ENCODE data around the gene HOXC12.
A peak's percentile ranks its signal among the peaks of the same experiment; 100 is the strongest.

HOXC12 gene

DNA sequence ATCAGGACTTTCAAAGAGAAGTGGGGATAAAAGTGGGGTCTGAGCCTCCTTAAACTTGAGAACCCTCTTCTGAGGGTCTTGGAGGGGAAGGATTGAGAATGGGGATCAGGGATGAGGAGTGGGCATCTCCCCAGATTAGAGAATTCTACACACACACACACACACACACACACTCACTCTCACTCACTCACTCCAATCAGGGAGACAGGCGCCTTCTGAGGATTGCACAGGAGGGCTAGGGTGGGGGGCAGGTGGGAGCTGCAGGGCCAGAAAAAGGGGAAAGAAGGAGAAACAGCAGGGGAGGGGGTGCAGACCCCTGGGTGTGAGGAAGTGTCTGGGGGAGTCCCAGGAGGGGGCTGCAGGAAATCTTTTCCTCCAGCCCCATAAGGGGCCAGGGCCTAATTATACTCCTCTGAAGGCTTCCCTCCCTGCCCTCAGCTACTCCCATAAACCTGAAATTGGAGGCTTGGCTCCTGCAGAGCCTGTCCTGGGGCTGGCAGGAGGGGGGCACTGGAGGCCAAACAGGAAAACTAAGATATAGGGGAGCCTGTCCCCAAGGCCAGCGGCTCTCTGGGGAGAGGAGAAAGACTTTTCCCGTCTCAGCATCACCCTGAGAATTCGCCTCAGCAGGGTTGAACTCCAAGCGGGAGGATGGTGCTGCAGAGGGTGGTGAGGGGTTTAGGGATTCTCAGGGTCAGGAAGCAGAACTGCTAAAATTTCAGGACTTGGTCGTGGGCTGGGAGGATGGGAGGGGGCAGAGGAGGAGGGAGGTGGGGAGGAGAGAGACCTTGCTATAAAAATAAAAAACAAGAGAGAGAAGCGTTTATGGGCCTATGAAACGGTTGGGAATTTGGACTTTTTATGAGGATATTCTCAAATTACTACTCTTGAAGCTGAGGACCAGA is 46.8 kb downstream of the HOXC12 start:
- H3K27ac ChIP-seq (ENCODE audit: extremely low read depth, low read depth, low read length) = peak overlapping the region; percentile 99
- H3K4me3 ChIP-seq (ENCODE audit: low read depth, low read length) = peak overlapping the region; percentile 94
- H3K9me3 ChIP-seq (ENCODE audit: control insufficient read depth, insufficient read depth, low read depth, low read length) = no peaks in the 10 kb centered on the region
- peaks cover 40% of the 10 kb centered on the region for H3K4me1 ChIP-seq (ENCODE audit: control insufficient read depth, insufficient read depth, low read length)
- POLR2A ChIA-PET = interaction anchor here (0.6 to 3.7 kb wide), 6 partner anchors 7 to 63 kb away, joined by 4 to 34 read pairs (median 15); partner anchors contain the start of genes HOXC10, HOXC13, HOXC5 and HOXC8
- H3K36me3 ChIP-seq (ENCODE audit: control insufficient read depth in 2 of 2, insufficient read depth in 1 of 2, low read length in 2 of 2) = peaks cover 8 to 15% of the 10 kb centered on the region in 2 experiments; a peak in 2 of 3 replicates
- CTCF ChIA-PET = interaction anchor here (0.5 to 6.7 kb wide), 14 partner anchors 11 to 1840 kb away, joined by 3 to 49 read pairs (median 4); partner anchors contain the start of gene HOXC13
- TF ChIP-seq IKZF3 (tag by site-specific recombination; IDR thresholded peaks at IDR 0.05) (peak; percentile 76), ZSCAN23 (tag by site-specific recombination; IDR thresholded peaks at IDR 0.05) (no peak), KLF16 (tag by site-specific recombination; IDR thresholded peaks at IDR 0.05) (no peak), ZNF701 (tag by site-specific recombination; IDR thresholded peaks at IDR 0.05) (no peak), PRDM1 (tag by site-specific recombination; IDR thresholded peaks at IDR 0.05) (peak; percentile 71), ZNF114 (tag by site-specific recombination; IDR thresholded peaks at IDR 0.05) (no peak), FEZF1 (tag by site-specific recombination; IDR thresholded peaks at IDR 0.05) (peak; percentile 50; the same call in 1 of the 2 replicates), ZNF585B (tag by site-specific recombination; IDR thresholded peaks at IDR 0.05) (no peak), ZNF394 (tag by site-specific recombination; IDR thresholded peaks at IDR 0.05; ENCODE audit: borderline replicate concordance) (peak; percentile 99), ZNF530 (tag by site-specific recombination; IDR thresholded peaks at IDR 0.05; ENCODE audit: low read depth) (no peak), ZNF362 (tag by site-specific recombination; IDR thresholded peaks at IDR 0.05) (no peak), HOXD13 (CRISPR knock-in tag; IDR thresholded peaks at IDR 0.05; ENCODE audit: borderline replicate concordance) (no peak), ZIC2 (tag by site-specific recombination; IDR thresholded peaks at IDR 0.05) (peak; percentile 95), ZBTB26 (tag by site-specific recombination; optimal IDR thresholded peaks at IDR 0.05) (no peak), ZNF146 (tag by site-specific recombination; IDR thresholded peaks at IDR 0.05) (no peak), ZFHX2 (tag by site-specific recombination; conservative IDR thresholded peaks at IDR 0.05) (peak; percentile 46), ZNF24 (tag by site-specific recombination; IDR thresholded peaks at IDR 0.05) (0 out of 2 replicates have a peak, but pooled peaks have one; percentile 11), GFI1B (tag by site-specific recombination; IDR thresholded peaks at IDR 0.05) (0 out of 2 replicates have a peak, but pooled peaks have one; percentile 32), ZNF670 (tag by site-specific recombination; IDR thresholded peaks at IDR 0.05; ENCODE audit: low read depth) (no peak), ZNF600 (tag by site-specific recombination; IDR thresholded peaks at IDR 0.05) (peak; percentile 78), ZNF48 (tag by site-specific recombination; IDR thresholded peaks at IDR 0.05) (no peak), ZNF624 (tag by site-specific recombination; IDR thresholded peaks at IDR 0.05) (no peak), ZBTB8A (tag by site-specific recombination; IDR thresholded peaks at IDR 0.05) (peak; percentile 42), ZNF423 (tag by site-specific recombination; IDR thresholded peaks at IDR 0.05) (peak; percentile 71), ZNF280C (tag by site-specific recombination; IDR thresholded peaks at IDR 0.05) (no peak), GLIS2 (tag by site-specific recombination; IDR thresholded peaks at IDR 0.05) (peak; percentile 44; the same call in 1 of the 2 replicates), ZNF26 (tag by site-specific recombination; IDR thresholded peaks at IDR 0.05) (no peak)
- TF ChIP-seq, protein P1, sequence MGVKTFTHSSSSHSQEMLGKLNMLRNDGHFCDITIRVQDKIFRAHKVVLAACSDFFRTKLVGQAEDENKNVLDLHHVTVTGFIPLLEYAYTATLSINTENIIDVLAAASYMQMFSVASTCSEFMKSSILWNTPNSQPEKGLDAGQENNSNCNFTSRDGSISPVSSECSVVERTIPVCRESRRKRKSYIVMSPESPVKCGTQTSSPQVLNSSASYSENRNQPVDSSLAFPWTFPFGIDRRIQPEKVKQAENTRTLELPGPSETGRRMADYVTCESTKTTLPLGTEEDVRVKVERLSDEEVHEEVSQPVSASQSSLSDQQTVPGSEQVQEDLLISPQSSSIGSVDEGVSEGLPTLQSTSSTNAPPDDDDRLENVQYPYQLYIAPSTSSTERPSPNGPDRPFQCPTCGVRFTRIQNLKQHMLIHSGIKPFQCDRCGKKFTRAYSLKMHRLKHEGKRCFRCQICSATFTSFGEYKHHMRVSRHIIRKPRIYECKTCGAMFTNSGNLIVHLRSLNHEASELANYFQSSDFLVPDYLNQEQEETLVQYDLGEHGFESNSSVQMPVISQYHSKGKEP (tag by site-specific recombination; IDR thresholded peaks at IDR 0.05) = 0 out of 2 replicates have a peak, but pooled peaks have one; percentile 8
- TF ChIP-seq, protein P2, sequence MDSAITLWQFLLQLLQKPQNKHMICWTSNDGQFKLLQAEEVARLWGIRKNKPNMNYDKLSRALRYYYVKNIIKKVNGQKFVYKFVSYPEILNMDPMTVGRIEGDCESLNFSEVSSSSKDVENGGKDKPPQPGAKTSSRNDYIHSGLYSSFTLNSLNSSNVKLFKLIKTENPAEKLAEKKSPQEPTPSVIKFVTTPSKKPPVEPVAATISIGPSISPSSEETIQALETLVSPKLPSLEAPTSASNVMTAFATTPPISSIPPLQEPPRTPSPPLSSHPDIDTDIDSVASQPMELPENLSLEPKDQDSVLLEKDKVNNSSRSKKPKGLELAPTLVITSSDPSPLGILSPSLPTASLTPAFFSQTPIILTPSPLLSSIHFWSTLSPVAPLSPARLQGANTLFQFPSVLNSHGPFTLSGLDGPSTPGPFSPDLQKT (IDR thresholded peaks at IDR 0.05; ENCODE audit: borderline replicate concordance, low read depth, low read length) = no peak

All from HEK293 (cell line).